ENCODE data around the gene COX19. TPM values are rescaled to one million over a fixed set of nuclear protein-coding genes. Genes with fewer than 3 reads are reported as not detected.
A peak's percentile ranks its signal among the peaks of the same experiment; 100 is the strongest.

Gene COX19
- total and polyA plus RNA-seq, 2 donors (not counting 1 experiment from before 2014, with no cell fraction given), result 4.3 to 11.7 TPM

DNA sequence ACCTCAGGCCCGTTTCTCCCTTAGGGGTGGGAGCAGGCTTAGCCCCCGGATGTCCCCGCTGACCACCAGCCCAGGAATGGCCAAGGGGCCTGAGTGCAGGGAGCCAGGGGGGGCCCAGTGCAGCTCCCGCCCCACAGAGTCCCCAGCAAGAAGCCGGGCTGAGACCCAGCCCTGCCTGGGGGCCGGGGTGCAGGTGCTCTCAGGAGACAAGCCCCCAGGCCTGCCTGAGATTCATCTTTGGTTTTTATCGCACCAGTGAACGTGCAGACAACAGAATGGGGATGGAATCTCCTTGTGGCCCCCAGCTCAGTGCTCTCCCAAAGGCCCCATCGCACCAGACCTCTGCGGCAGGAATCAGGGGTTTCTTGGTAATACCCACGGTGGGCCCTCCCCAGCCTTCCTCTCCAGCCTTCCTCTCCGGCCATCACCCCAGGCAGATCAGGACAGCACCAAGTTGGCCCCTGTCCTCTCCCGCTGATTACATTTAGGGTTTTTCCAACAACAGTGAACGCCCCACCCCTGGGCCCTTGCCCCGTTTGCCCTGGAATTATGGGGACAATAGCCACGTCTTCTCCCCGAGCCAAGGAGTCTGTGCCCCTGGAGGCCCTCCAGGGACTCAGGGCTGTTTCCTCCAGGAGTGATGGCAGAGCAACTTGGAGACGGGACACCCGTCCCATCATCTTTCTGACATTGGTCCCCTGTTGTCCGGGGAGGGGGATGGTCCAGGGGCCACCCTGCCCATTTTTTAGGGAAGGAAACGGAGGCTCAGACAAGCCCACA is 43.3 kb downstream of the COX19 start:
- no peak overlapping the region for H3K9ac ChIP-seq (ENCODE audit: insufficient read depth, low read length)
- no peaks in the 10 kb centered on the region for H3K79me2 ChIP-seq (ENCODE audit: control insufficient read depth, insufficient read depth, low read length)
- no peak overlapping the region for H3K4me3 ChIP-seq (replicated peaks in 1 of 4; ENCODE audit: control extremely low read depth in 1 of 4, insufficient read depth in 1 of 4, low read depth in 3 of 4, low read length in 4 of 4)
- TF ChIP-seq, protein P1, sequence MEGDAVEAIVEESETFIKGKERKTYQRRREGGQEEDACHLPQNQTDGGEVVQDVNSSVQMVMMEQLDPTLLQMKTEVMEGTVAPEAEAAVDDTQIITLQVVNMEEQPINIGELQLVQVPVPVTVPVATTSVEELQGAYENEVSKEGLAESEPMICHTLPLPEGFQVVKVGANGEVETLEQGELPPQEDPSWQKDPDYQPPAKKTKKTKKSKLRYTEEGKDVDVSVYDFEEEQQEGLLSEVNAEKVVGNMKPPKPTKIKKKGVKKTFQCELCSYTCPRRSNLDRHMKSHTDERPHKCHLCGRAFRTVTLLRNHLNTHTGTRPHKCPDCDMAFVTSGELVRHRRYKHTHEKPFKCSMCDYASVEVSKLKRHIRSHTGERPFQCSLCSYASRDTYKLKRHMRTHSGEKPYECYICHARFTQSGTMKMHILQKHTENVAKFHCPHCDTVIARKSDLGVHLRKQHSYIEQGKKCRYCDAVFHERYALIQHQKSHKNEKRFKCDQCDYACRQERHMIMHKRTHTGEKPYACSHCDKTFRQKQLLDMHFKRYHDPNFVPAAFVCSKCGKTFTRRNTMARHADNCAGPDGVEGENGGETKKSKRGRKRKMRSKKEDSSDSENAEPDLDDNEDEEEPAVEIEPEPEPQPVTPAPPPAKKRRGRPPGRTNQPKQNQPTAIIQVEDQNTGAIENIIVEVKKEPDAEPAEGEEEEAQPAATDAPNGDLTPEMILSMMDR (conservative IDR thresholded peaks at IDR 0.05 in 1 of 2, IDR thresholded peaks at IDR 0.05 in 1 of 2; ENCODE audit: low read depth in 1 of 2, low read length in 2 of 2), result no peak
- TF ChIP-seq EZH2 (IDR thresholded peaks at IDR 0.05; ENCODE audit: low read length, missing control alignments), result no peak
- no peaks in the 10 kb centered on the region for H3K27me3 ChIP-seq (ENCODE audit: control insufficient read depth, insufficient read depth, low read length)
- H3K27ac ChIP-seq (ENCODE audit: insufficient read depth, low read length), result no peak overlapping the region
- no peaks in the 10 kb centered on the region for H3K4me1 ChIP-seq (ENCODE audit: control insufficient read depth, extremely low read depth, insufficient read depth, low read length)
- H3K4me2 ChIP-seq (ENCODE audit: extremely low read depth, insufficient read depth, low read length), result no peak overlapping the region
- no peak overlapping the region for H2AFZ ChIP-seq (ENCODE audit: low read length)
- H3K9me3 ChIP-seq (ENCODE audit: control insufficient read depth, insufficient read depth, low read depth, low read length), result no peaks in the 10 kb centered on the region
- no peaks in the 10 kb centered on the region for H4K20me1 ChIP-seq (ENCODE audit: control insufficient read depth, extremely low read depth, insufficient read depth, low read length)
- no peaks in the 10 kb centered on the region for H3K36me3 ChIP-seq (ENCODE audit: control insufficient read depth, insufficient read depth, low read length)
- DNase-seq (ENCODE audit: low read depth in 2 of 2), result no peak

DNA sequence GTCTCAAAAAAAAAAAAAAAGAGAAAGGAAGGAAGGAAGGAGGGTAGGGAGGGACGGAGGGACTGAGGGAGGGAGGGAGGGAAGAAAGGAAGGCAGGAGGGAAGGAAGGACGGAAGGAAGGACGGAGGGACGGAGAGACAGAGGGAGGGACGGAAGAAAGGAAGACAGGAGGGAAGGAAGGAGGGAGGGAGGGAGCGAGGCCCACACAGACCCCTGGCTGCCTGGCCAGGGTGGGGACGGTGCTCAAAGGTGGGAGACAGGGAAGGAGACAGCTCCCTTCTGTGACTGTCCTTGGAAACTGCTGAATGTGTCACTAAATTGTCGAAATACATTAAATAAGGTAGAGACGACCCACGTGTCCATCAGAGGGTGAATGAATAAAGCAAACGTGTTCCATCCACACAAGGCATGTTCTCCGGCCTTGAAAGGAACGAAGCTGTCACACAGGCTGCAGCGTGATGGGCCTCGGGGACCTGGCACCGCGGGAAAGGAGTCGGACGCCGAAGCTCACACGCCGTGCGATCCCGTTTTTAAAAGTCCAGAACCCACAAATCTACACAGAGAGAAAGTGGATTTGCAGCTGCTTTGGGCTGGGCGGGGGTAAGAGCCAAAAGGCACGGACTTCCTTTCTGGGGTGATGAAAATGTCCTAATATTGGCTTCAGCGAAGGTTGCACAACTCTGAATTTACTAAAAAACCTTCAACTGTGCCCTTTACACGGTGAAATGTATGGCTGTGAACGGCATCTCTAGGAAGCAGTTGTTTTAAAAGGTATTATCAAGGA is 44.2 kb downstream of the COX19 start:
- Histone ChIP-seq H3K4me3 (replicated peaks in 1 of 4; ENCODE audit: control extremely low read depth in 1 of 4, insufficient read depth in 1 of 4, low read depth in 3 of 4, low read length in 4 of 4) (no peak overlapping the region), H3K27ac (ENCODE audit: insufficient read depth, low read length) (no peak overlapping the region), H2AFZ (ENCODE audit: low read length) (no peak overlapping the region), H4K20me1 (ENCODE audit: control insufficient read depth, extremely low read depth, insufficient read depth, low read length) (no peaks in the 10 kb centered on the region), H3K9ac (ENCODE audit: insufficient read depth, low read length) (no peak overlapping the region), H3K27me3 (ENCODE audit: control insufficient read depth, insufficient read depth, low read length) (no peaks in the 10 kb centered on the region), H3K79me2 (ENCODE audit: control insufficient read depth, insufficient read depth, low read length) (no peaks in the 10 kb centered on the region), H3K36me3 (ENCODE audit: control insufficient read depth, insufficient read depth, low read length) (no peaks in the 10 kb centered on the region), H3K9me3 (ENCODE audit: control insufficient read depth, insufficient read depth, low read depth, low read length) (no peaks in the 10 kb centered on the region), H3K4me1 (ENCODE audit: control insufficient read depth, extremely low read depth, insufficient read depth, low read length) (no peaks in the 10 kb centered on the region), H3K4me2 (ENCODE audit: extremely low read depth, insufficient read depth, low read length) (no peak overlapping the region)
- no peak for DNase-seq (ENCODE audit: low read depth in 2 of 2)
- no peak for TF ChIP-seq EZH2 (IDR thresholded peaks at IDR 0.05; ENCODE audit: low read length, missing control alignments)
- TF ChIP-seq, protein P1 (conservative IDR thresholded peaks at IDR 0.05 in 1 of 2, IDR thresholded peaks at IDR 0.05 in 1 of 2; ENCODE audit: low read depth in 1 of 2, low read length in 2 of 2), result no peak

- Histone ChIP-seq H2AFZ (ENCODE audit: low read length) (no peak overlapping the region), H3K27me3 (ENCODE audit: control insufficient read depth, insufficient read depth, low read length) (no peaks in the 10 kb centered on the region), H3K4me3 (replicated peaks in 1 of 4; ENCODE audit: control extremely low read depth in 1 of 4, insufficient read depth in 1 of 4, low read depth in 3 of 4, low read length in 4 of 4) (no peak overlapping the region), H3K9me3 (ENCODE audit: control insufficient read depth, insufficient read depth, low read depth, low read length) (no peaks in the 10 kb centered on the region), H3K36me3 (ENCODE audit: control insufficient read depth, insufficient read depth, low read length) (no peaks in the 10 kb centered on the region), H3K4me2 (ENCODE audit: extremely low read depth, insufficient read depth, low read length) (no peak overlapping the region), H3K4me1 (ENCODE audit: control insufficient read depth, extremely low read depth, insufficient read depth, low read length) (no peaks in the 10 kb centered on the region), H3K9ac (ENCODE audit: insufficient read depth, low read length) (no peak overlapping the region), H3K27ac (ENCODE audit: insufficient read depth, low read length) (peak overlapping the region; percentile 62), H4K20me1 (ENCODE audit: control insufficient read depth, extremely low read depth, insufficient read depth, low read length) (no peaks in the 10 kb centered on the region), H3K79me2 (ENCODE audit: control insufficient read depth, insufficient read depth, low read length) (no peaks in the 10 kb centered on the region)
- TF ChIP-seq, protein P1 (conservative IDR thresholded peaks at IDR 0.05 in 1 of 2, IDR thresholded peaks at IDR 0.05 in 1 of 2; ENCODE audit: low read depth in 1 of 2, low read length in 2 of 2), result no peak
- no peak for TF ChIP-seq EZH2 (IDR thresholded peaks at IDR 0.05; ENCODE audit: low read length, missing control alignments)
- DNase-seq (ENCODE audit: low read depth in 2 of 2), result no peak
Observed at GRCh38 chr7:929311-929711, 46.0 kb downstream of the COX19 start.

All from fibroblast of lung (primary cell).